K562 (cell line): ENCODE results near the gene VEGFB. TPM values are rescaled to one million over a fixed set of nuclear protein-coding genes. Genes with fewer than 3 reads are reported as not detected.

Experiments used
- BRF2 ChIP-seq: IDR thresholded peaks from 3 replicates; pipeline ENCODE4 v1.6.1; 2011; ENCODE audit warnings: borderline replicate concordance, mild to moderate bottlenecking; ENCODE audit not compliant: insufficient read length, insufficient read depth
- CTBP1 ChIP-seq: fragments of 450-650 bp; IDR thresholded peaks from 2 replicates; pipeline ENCODE4 v1.6.1; 2016; ENCODE audit warnings: borderline replicate concordance
- CTCF ChIP-seq, 3 experiments: IDR thresholded peaks in 2 of 3; conservative IDR thresholded peaks in 1 of 3; 2 replicates each; pipeline ENCODE4 v1.5.1; 2011 to 2012; ENCODE audit warnings: low read length in 3 of 3, mild to moderate bottlenecking in 3 of 3, control low read depth in 2 of 3, improper control_type of control experiment in 1 of 3, inconsistent platforms in 1 of 3, low read depth in 1 of 3, mixed read lengths in 1 of 3, moderate library complexity in 1 of 3; ENCODE audit not compliant: insufficient read depth in 2 of 3
- FOXM1 ChIP-seq, 2 experiments: fragments of 450-650 bp in 1 of 2; sonication (generic) in 1 of 2; formaldehyde crosslinking in 1 of 2; IDR thresholded peaks; 2 replicates each; pipeline versions ENCODE4 v1.6.1 to v1.9.0; 2017 to 2022; ENCODE audit warnings: low read depth in 2 of 2, mild to moderate bottlenecking in 2 of 2, missing genetic modification reagents in 1 of 2, moderate library complexity in 1 of 2
- HNRNPL ChIP-seq: fragments of 200-400 bp; formaldehyde crosslinking; IDR thresholded peaks from 2 replicates; pipeline ENCODE4 v1.6.1; 2017; ENCODE audit warnings: low read depth, mild to moderate bottlenecking, low read length
- HNRNPUL1 ChIP-seq: fragments of 200-400 bp; formaldehyde crosslinking; IDR thresholded peaks from 2 replicates; pipeline ENCODE4 v1.6.1; 2017; ENCODE audit warnings: low read length
- RB1 ChIP-seq: fragments of 450-650 bp; IDR thresholded peaks from 2 replicates; pipeline ENCODE4 v1.6.1; 2017; ENCODE audit warnings: low read depth, mild to moderate bottlenecking
- RBBP5 ChIP-seq: fragments of 200-600 bp; sonication (generic); IDR thresholded peaks from 2 replicates; pipeline ENCODE4 v1.6.1; 2012; ENCODE audit warnings: borderline replicate concordance, mild to moderate bottlenecking, low read length, control low read depth, inconsistent platforms; ENCODE audit not compliant: insufficient read depth, poor library complexity, severe bottlenecking
- RBFOX2 ChIP-seq: fragments of 200-400 bp; formaldehyde crosslinking; IDR thresholded peaks from 2 replicates; pipeline ENCODE4 v1.6.1; 2017; ENCODE audit warnings: low read depth, mild to moderate bottlenecking, low read length, moderate library complexity
- TCF7 ChIP-seq: sonication (generic); IDR thresholded peaks from 2 replicates; pipeline ENCODE4 v1.6.1; 2016; ENCODE audit warnings: antibody characterized with exemption, borderline replicate concordance
- TFAP4 ChIP-seq: sonication (generic); formaldehyde crosslinking; IDR thresholded peaks from 2 replicates; pipeline ENCODE4 v1.8.0; 2022; ENCODE audit warnings: missing genetic modification reagents, mild to moderate bottlenecking, moderate library complexity, borderline replicate concordance
- THAP12 ChIP-seq: fragments of 250-450 bp; sonication (Bioruptor Pico); IDR thresholded peaks from 2 replicates; pipeline ENCODE4 v1.9.0; 2021; ENCODE audit warnings: mild to moderate bottlenecking, inconsistent platforms
- YY1 ChIP-seq, 3 experiments: IDR thresholded peaks; 2 replicates each; pipeline ENCODE4 v1.6.1; 2011; ENCODE audit warnings: low read length in 2 of 3, mild to moderate bottlenecking in 2 of 3, moderate library complexity in 2 of 3, borderline replicate concordance in 1 of 3, control low read depth in 1 of 3, low read depth in 1 of 3; ENCODE audit not compliant: insufficient read depth in 3 of 3, insufficient replicate concordance in 2 of 3, control insufficient read depth in 1 of 3, insufficient read length in 1 of 3; ENCODE audit errors: extremely low read depth in 1 of 3
- ZKSCAN8 ChIP-seq: fragments of 200-800 bp; sonication (Bioruptor generic); IDR thresholded peaks from 2 replicates; pipeline ENCODE4 v1.6.1; 2016; ENCODE audit warnings: missing genetic modification characterization, missing compliant biosample characterization
- ZNF740 ChIP-seq, 3 experiments: fragments of 200-800 bp in 1 of 3; sonication (Bioruptor generic) in 1 of 3; sonication (generic) in 1 of 3; formaldehyde crosslinking in 1 of 3; IDR thresholded peaks; 2 replicates each; pipeline versions ENCODE4 v1.6.1 to v1.8.0; 2016 to 2022; ENCODE audit warnings: mild to moderate bottlenecking in 2 of 3, missing compliant biosample characterization in 2 of 3, missing genetic modification characterization in 2 of 3, missing genetic modification reagents in 1 of 3
- polyA plus RNA-seq, 8 experiments: library from polyadenylated mRNA; depleted of rRNA in 4 of 8; stranded (reverse) in 5 of 8; unstranded in 3 of 8; fragments of >200 nt; fragmentation: Nextera tagmentation in 2 of 8; fragmentation: Illumina TruSeq in 1 of 8; extraction: Ambion mirVana in 2 of 8; extraction: Trizol in 1 of 8; gene quantifications; 2 replicates each; pipeline versions ENCODE4 v1.2.1 to v1.2.3, GENCODE V29; 2011 to 2014; ENCODE audit warnings: inconsistent platforms in 1 of 8, missing spikeins in 1 of 8
- total RNA-seq, 7 experiments: library from RNA; depleted of rRNA in 6 of 7; stranded (reverse); fragments of >200 nt in 6 of 7; fragmentation: Illumina TruSeq in 2 of 7; extraction: Trizol in 2 of 7; gene quantifications; 2 replicates each; pipeline versions ENCODE4 v1.2.1 to v1.2.3, GENCODE V29; 2011 to 2021; ENCODE audit warnings: low replicate concordance in 1 of 7

VEGFB gene
- total and polyA plus RNA-seq, 9 of the 15 experiments (the other 6 are each of a cell fraction or from before 2014, with no cell fraction given), result 11.0 to 83.4 (median 25.7) TPM

- TF ChIP-seq BRF2 (no peak), ZKSCAN8 (no peak), THAP12 (peak; percentile 21; the same call in 1 of the 2 replicates), CTBP1 (peak; percentile 35; the same call in 1 of the 2 replicates), FOXM1 (IDR thresholded peaks at IDR 0.05; ENCODE audit: low read depth) (no peak), FOXM1 (CRISPR knock-in tag; IDR thresholded peaks at IDR 0.05; ENCODE audit: low read depth) (0 out of 2 replicates have a peak, but pooled peaks have one; percentile 10), ZNF740 (CRISPR knock-in tag; IDR thresholded peaks at IDR 0.05) (no peak), ZNF740 (tag; IDR thresholded peaks at IDR 0.05) (0 out of 4 replicates have a peak, but pooled peaks of 1 of the 2 experiments have one; percentile 57), RBFOX2 (peak; percentile 48; the same call in 1 of the 2 replicates), TFAP4 (peak; percentile 13; the same call in 1 of the 2 replicates), RBBP5 (peak; percentile 35), HNRNPUL1 (no peak), YY1 (IDR thresholded peaks at IDR 0.05; ENCODE audit: borderline replicate concordance in 1 of 3, control insufficient read depth in 1 of 3, extremely low read depth in 1 of 3, insufficient read depth in 3 of 3, insufficient read length in 1 of 3, insufficient replicate concordance in 2 of 3, low read depth in 1 of 3, low read length in 2 of 3) (peak in 2 of 3 experiments; percentile 25 to 39), HNRNPL (peak; percentile 53; the same call in 1 of the 2 replicates), CTCF (IDR thresholded peaks at IDR 0.05 in 2 of 3, conservative IDR thresholded peaks at IDR 0.05 in 1 of 3; ENCODE audit: insufficient read depth in 2 of 3, low read depth in 1 of 3, low read length in 3 of 3) (peak in 1 of 3 experiments; percentile 58; a peak in 1 of 6 replicates), TCF7 (no peak), RB1 (peak; percentile 48; the same call in 1 of the 2 replicates)
These were observed 429 bp downstream of the VEGFB start (continued) for GRCh38 chr11:64234647-64235379.
